GM18505 (cell line): ENCODE data around the gene APOL2.
"Not testable (repeated sequence)": the region's sequence is repeated elsewhere in the genome, so short reads cannot be mapped to it uniquely, and the experiment has no call there.

Experiments
- ATAC-seq: cut with Tn5 transposase; IDR thresholded peaks from one replicate; pipeline ENCODE4 v1.9.1; 2021; ENCODE audit not compliant: unreplicated experiment
- POLR2A ChIP-seq: IDR thresholded peaks from 4 replicates; pipeline ENCODE4 v1.6.1; 2011; ENCODE audit warnings: borderline replicate concordance; ENCODE audit not compliant: insufficient read depth, insufficient read length; ENCODE audit errors: extremely low read depth

APOL2 gene

DNA sequence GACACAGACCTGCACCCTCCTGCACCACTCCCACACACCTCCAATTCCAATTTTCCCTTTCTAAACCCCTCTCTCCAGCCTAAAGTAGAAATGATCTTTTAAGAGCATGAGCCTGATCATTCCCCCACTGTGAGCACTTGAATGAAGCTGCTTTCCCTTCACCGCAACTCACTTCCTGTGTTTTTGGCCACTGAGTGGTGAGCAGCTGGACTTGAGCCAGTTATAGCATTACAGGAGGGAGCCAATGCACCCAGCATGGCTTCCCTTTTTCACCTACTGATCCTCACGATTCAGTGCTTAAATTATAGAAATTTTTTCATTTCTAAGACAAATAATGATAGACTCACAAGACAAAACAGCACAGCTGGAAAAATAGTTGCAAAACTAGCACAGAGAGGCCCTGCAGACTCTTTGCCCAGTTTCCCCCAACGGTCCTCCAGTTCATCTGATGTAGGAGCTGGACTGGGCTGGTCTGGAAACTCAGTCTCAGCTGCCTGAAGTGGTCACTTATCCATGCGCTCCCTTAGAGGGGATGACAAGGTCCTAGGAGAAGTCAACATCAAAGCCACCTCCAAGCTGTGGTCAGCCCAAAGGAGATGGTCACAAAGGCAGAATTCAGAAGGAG lies 28.0 kb downstream of the APOL2 start:
- no peak for ATAC-seq
- TF ChIP-seq POLR2A, result no peak

- no peak for TF ChIP-seq POLR2A
- ATAC-seq, result no peak
Measured at GRCh38 chr22:36210224-36210623, 29.1 kb downstream of the APOL2 start.

- not testable (repeated sequence) for ATAC-seq
Measured at GRCh38 chr22:36209488-36209908, 29.8 kb downstream of the APOL2 start.

DNA sequence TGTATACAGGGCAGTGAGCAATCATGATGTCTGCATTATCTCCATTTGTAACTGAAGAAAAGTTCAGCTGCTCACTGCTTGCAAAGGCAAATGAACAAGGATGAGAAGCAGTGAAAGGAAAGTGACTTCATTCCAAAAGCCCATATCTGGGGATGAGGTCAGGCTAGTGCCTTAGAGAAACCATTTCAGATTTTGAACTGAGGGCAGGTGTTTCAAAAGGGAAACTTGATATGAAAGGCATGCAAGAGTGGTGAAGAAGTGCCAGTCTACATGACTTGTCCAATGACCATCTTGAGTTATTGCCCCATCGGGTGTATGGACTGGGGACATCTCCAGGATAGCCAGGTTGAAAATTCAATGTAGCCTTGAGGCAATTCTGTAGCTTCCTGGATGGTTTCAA lies 30.4 kb downstream of the APOL2 start:
- no peak for ATAC-seq
- TF ChIP-seq POLR2A, result no peak

- no peak for ATAC-seq
- TF ChIP-seq POLR2A, result no peak
Measured at GRCh38 chr22:36208162-36208765, 31.1 kb downstream of the APOL2 start.

GRCh38 chr22:36206255-36206654 lies 33.1 kb downstream of the APOL2 start:
- TF ChIP-seq POLR2A, result no peak
- no peak for ATAC-seq

DNA sequence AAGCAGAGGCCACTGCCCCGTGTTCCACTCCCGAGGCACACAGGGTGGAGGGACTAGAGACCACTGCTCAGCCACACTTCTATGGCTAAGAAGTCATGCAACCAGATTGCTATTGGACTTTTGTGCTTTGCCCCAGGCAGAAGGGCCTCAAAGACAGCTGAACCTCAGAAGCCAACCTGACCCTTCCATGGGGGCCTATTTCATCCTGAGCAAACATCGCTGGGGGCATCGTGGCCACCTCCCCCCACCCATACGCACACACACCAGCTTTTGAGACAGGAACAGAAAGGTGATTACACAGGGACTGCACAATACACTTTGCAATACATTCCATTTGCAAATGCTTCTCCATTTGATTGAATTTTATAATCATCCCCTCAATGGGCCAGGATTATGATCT lies 33.8 kb downstream of the APOL2 start:
- ATAC-seq, result not testable (repeated sequence)

DNA sequence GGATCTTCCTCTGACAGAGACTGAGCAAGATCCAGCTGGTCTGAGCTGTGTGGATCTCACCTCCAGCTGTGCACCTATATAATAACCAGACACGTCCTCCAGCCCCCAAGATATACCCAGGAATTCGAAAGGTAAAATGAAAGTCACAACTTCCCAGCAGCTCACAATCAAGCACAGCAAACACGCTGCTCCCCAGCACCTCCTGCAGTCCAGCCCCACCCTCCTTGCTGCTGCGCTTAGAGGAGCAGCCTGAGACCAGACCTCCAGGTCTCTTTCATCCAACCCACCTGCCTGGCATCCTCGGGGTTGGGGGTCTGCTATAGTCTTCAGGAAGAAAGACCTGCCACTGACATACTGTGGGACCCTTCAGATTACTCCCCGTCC lies 34.7 kb downstream of the APOL2 start:
- ATAC-seq, result no peak
- TF ChIP-seq POLR2A, result no peak

DNA sequence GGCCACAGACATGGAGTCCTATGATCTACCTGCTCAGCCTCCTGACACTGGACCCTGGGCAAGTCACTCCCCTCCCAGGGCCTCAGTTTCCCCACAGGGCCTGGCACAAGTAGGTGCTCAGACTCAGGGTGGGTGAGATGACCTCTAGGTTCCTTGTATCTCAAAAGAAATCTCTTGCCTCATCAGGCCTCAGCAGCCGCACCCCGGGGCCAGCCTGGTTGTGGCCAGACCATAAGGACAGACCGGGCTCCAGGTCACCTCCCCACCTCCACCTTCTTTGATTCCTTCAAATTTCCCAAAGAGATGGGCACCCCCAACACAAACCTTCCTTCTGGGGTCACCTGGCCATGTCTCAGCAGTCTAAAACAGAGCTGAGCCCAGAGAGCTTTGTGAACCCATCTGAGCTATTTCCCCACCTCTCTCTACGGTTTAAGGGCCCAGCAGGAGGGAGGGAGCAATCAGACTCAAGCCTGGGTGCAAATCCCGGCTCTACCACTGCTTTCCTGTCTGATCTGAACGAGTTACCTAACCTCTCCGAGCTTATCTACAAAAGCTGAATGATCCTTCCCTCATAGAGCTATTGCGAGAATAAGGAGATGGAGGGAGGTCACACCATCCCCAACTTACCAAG lies 35.2 kb downstream of the APOL2 start:
- TF ChIP-seq POLR2A, result no peak
- no peak for ATAC-seq

- not testable (repeated sequence) for ATAC-seq
Measured at GRCh38 chr22:36203441-36203840, 35.9 kb downstream of the APOL2 start.

- ATAC-seq, result not testable (repeated sequence)
Measured at GRCh38 chr22:36202906-36203305, 36.4 kb downstream of the APOL2 start.

DNA sequence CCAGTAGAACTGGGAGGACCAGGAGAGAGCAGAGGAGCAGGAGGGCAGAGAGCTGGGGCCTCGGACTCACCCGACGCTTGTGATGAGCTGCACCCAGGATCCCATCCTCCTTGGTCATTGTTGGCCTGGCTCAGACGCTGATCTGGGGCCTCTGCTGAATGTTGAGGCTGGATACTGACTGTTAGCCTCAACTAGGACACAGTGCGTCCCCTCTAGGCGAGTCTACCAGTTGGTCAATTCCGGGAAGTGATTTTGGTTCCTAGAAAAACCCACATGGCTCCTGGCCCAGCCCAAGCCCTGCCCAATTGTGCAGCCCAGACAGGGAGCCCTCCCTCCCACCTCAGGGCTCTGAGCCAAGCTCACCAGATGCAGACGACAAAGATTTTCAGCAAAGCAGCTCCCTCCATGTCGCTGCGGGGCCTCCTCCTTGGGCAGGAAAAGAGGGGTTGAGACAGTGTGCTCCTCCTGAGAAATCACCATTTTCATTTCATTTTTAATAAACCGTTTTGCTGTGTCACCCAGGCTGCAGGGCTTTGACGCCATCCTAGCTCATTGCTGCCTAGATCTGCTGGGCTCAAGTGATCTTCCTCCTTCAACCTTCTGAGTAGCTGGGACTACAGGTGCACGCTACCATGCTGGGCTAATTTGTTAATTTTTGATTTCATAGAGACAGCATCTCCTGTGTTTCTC lies 37.6 kb downstream of the APOL2 start, which contains the start of gene APOL4:
TSS of gene APOL4 (minus strand) at position 180 of the 690 bp plus-strand sequence. CDS start at position 105, 75 bp downstream.
- TF ChIP-seq POLR2A, result no peak
- ATAC-seq, result no peak

DNA sequence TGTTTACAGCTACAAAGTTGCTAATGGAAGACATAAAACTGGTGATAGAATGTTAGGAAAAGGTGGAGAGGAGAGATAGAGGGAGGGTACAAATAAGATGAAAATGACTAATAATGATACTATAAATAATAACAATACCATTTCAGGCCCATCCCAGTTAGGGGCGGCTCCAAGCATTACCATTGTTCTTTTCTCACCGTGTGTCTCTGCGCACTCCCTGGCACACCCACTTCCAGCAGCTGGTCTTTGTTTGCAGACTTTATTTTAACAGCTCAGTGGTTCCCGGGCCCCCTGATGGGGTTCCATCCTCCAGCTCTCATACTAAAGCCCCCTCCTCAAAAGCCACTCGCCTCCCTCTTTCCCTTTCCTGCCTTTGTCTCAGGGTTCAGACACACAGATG lies 38.3 kb downstream of the APOL2 start:
- not testable (repeated sequence) for ATAC-seq

- no peak for ATAC-seq
- no peak for TF ChIP-seq POLR2A
Measured at GRCh38 chr22:36199001-36199551, 40.3 kb downstream of the APOL2 start.
